Heart right ventricle (tissue), 16 donors: ENCODE measurements around the gene GPR55. TPM values are rescaled to one million over a fixed set of nuclear protein-coding genes. Genes with fewer than 3 reads are reported as not detected.

Source experiments
- ATAC-seq, 8 donors: fragments of 200-7000 bp; cut with Tn5 transposase; one replicate each; pipeline ENCODE4 v1.9.1; 2020; ENCODE audit warnings: mild to moderate bottlenecking in 8 of 8, moderate library complexity in 8 of 8, moderate number of reproducible peaks in 1 of 8
- DNase-seq, 2 donors: peaks; one replicate each; pipeline ENCODE4 v3.0.0-alpha.2; 2020
- H3K27ac ChIP-seq, 10 donors: fragments of 200-600 bp; sonication (generic) in 2 of 10; one replicate each; pipeline versions ENCODE4 v1.5.0 to v1.8.0; 2020 to 2022; ENCODE audit warnings: mild to moderate bottlenecking in 3 of 10
- H3K27me3 ChIP-seq, 7 donors: fragments of 200-600 bp; one replicate each; pipeline ENCODE4 v1.8.0; 2021 to 2022; ENCODE audit warnings: mild to moderate bottlenecking in 2 of 7
- H3K36me3 ChIP-seq, 9 donors: fragments of 200-600 bp; sonication (generic) in 1 of 9; one replicate each; pipeline versions ENCODE4 v1.5.0 to v1.8.0; 2020 to 2022; ENCODE audit warnings: mild to moderate bottlenecking in 2 of 9
- H3K4me1 ChIP-seq, 9 donors: fragments of 200-600 bp; sonication (generic) in 1 of 9; one replicate each; pipeline versions ENCODE4 v1.5.0 to v1.8.0; 2020 to 2022; ENCODE audit warnings: mild to moderate bottlenecking in 4 of 9
- H3K4me3 ChIP-seq, 10 donors: fragments of 200-600 bp; sonication (generic) in 2 of 10; one replicate each; pipeline versions ENCODE4 v1.5.0 to v1.8.0; 2020 to 2022; ENCODE audit warnings: mild to moderate bottlenecking in 7 of 10, moderate library complexity in 2 of 10
- H3K9me3 ChIP-seq, 11 donors: fragments of 200-600 bp in 10 of 11; sonication (generic) in 2 of 11; one replicate each; pipeline versions ENCODE4 v1.5.0 to v1.8.0; 2013 to 2022; ENCODE audit warnings: mild to moderate bottlenecking in 2 of 11, control low read depth in 1 of 11, moderate library complexity in 1 of 11
- WGBS, 2 donors: extraction: QIAGEN DNeasy Blood & Tissue Kit; methylation state at CpG; one replicate each; pipeline ENCODE4 v1.1.7; 2013; ENCODE audit warnings: inconsistent platforms in 1 of 2; 5-methylcytosine and 5-hydroxymethylcytosine counted together
- intact Hi-C, 10 donors: fragments of 100-400 bp; cut with DNase I; formaldehyde crosslinking; loops; one replicate each; pipeline versions ENCODE4 v1.11.1 to v1.14.2; 2022
- polyA plus RNA-seq, 2 donors: library from polyadenylated mRNA; stranded (reverse); fragments of 200-250 nt; gene quantifications; one replicate each; pipeline ENCODE4 v1.2.3, GENCODE V29; 2013
- total RNA-seq, 10 donors: library from RNA; stranded (reverse); fragmentation: NEBNext Ultra II Directional in 3 of 10; extraction: Animal tissue kit (Norgen Biotek cat#: 25700) in 3 of 10; gene quantifications; one replicate each; pipeline versions ENCODE4 v1.2.1 to v1.2.4, GENCODE V29; 2021 to 2023
- TF ChIP-seq, protein P1 (sequence below), 9 donors: fragments of 200-600 bp; sonication (generic) in 2 of 9; IDR thresholded peaks; one replicate each; pipeline versions ENCODE4 v1.5.0 to v1.8.0; 2021 to 2022; ENCODE audit warnings: antibody characterized with exemption in 9 of 9, mild to moderate bottlenecking in 5 of 9, moderate library complexity in 1 of 9
- donor health status: Arrhythmogenic right ventricular cardiomyopathy.
- donor health status: ischemic (EF 13 %, LVEDD 7.1; RV severe dilation, severe dysfunction).
- donor health status: healthy with polysubstance abuse.
- donor health status: DM: no; HTN: yes; CAD: no.
- donor health status: DM: no; HTN: no; CAD: no.
- donor health status: ischemic (EF 25% LVEDD 6.9; RV normal size, moderate dysfunction).
- donor health status: ischemic (EF 25% LVEDD 5.7; RV mildly dilated, moderate dysfunction).
- donor health status: healthy.
- donor health status: DM: yes; HTN: yes; CAD: no.
- donor health status: Ischemic cardiomyopathy.
- donor health status: ischemic (EF 35%, LVEDD 5.7; RV mildly dilated, moderate dysfunction).
- donor health status: nonischemic (EF 11% LVEDD 7.7; RV severe dilation, severe dysfunction).
- donor health status: DM: yes; HTN: yes; CAD: no.
- donor health status: PGD.
- donor health status: ischemic (EF 29% LVEDD 5.4; RV normal size, mild dysfunction).
- donor health status: nonischemic (EF 23%, LVEDD 6.1; RV moderate dilation, normal function).

GPR55 gene
- total and polyA plus RNA-seq, 12 donors: 0.01 to 0.42 TPM; not detected in 10

DNA sequence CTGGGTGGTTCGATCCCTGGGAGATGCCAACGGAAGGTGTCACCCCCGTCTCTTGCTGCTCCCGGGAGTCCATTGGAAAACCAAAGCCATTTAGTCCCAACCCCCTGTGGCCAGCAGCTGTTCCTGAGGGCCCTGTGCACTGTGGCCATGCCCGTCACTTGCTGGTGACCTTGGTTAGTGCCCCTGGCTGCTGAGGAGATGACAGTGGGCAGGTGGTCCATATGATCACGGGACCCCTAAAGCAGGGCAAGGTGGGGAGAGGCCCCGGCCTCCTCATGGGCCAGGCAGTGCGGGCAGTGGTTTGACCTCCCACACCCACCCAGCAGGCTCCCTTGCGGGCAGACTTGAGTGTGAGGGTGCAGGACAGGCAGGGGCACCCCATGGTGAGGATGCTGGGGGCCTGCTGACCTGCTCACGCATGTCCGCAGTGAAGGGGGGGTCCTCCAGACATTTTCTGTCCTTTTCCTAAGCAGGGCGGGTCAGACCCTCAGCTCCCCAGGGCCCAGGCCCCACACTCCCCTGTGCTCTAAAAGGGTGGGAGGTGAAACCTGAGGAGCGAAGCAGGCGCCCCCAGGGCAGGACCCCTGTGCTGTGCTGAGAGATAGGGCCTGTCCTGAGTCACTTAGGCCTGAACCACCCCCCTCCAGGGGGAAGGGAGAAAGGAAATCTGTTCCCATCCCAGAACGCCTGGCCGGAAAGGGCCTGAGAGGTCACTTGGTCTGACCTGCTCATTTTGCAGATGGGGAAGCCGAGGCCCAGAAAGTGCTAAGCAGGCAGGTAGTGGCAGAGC, 53.5 kb downstream of the GPR55 start:
- no peaks in the 10 kb centered on the region for H3K9me3 ChIP-seq
- DNase-seq (no peak), ATAC-seq (peak in 1 of 8 donors; percentile 32)
- H3K4me1 ChIP-seq: peaks cover 0 to 63% (median 32%) of the 10 kb centered on the region in 9 donors
- intact Hi-C loops: no loop called here
- peak overlapping the region in 2 of 10 donors; percentile 41 to 50 for H3K27ac ChIP-seq
- no peak overlapping the region for H3K4me3 ChIP-seq
- 80 to 86% methylated on average over 17 of the region's 17 CpGs for WGBS, 2 donors
- TF ChIP-seq, protein P1, sequence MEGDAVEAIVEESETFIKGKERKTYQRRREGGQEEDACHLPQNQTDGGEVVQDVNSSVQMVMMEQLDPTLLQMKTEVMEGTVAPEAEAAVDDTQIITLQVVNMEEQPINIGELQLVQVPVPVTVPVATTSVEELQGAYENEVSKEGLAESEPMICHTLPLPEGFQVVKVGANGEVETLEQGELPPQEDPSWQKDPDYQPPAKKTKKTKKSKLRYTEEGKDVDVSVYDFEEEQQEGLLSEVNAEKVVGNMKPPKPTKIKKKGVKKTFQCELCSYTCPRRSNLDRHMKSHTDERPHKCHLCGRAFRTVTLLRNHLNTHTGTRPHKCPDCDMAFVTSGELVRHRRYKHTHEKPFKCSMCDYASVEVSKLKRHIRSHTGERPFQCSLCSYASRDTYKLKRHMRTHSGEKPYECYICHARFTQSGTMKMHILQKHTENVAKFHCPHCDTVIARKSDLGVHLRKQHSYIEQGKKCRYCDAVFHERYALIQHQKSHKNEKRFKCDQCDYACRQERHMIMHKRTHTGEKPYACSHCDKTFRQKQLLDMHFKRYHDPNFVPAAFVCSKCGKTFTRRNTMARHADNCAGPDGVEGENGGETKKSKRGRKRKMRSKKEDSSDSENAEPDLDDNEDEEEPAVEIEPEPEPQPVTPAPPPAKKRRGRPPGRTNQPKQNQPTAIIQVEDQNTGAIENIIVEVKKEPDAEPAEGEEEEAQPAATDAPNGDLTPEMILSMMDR (IDR thresholded peaks at IDR 0.05): no peak
- H3K36me3 ChIP-seq: peaks cover 0 to 12% (median 0%) of the 10 kb centered on the region in 9 donors
- peaks cover 0 to 2% (median 0%) of the 10 kb centered on the region in 7 donors for H3K27me3 ChIP-seq

DNA sequence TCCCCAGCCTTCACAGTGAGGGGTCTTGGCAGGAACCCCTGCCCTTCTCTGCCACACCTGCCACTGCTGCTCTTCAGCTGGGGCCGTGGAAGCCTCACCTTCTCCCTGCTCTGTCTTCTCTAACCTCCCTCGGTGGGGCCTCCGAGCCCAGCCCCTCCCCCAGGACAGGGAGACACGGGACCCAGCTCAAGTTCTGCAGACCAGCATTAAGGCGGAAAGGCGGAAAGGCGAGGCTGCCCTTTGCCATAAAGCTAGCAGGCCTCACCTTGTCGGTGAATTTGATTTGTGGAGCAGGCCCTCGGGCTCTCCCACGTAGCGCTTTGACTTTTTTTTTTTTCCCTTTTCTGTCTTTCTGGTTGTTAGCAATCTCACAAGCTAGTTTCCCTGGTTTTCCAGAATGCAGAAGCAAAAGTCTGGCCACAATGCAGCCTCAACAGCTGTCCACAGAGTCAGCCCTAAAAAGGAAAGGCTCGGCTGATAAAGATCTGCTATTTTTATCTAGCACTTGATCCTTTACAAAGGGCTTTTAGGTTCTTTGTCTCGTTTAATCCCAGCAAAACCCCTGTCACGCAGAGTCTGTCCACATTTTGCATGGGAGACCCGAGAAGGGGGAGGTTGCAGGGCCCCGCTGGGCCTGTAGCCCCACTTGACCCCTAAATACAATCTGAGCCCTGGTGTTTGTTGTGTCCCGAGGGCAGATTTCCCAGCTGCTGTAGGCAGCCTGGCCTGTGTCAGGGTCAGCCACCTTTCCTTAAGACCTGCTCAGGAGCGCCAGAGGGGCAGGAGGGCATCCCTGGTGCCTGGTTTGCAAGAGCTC, 54.3 kb downstream of the GPR55 start:
- Histone ChIP-seq H3K4me1 (peaks cover 0 to 71% (median 39%) of the 10 kb centered on the region in 9 donors), H3K27ac (peak overlapping the region in 4 of 10 donors; percentile 4 to 50 (median 26))
- ATAC-seq: peak in 1 of 8 donors; percentile 35

DNA sequence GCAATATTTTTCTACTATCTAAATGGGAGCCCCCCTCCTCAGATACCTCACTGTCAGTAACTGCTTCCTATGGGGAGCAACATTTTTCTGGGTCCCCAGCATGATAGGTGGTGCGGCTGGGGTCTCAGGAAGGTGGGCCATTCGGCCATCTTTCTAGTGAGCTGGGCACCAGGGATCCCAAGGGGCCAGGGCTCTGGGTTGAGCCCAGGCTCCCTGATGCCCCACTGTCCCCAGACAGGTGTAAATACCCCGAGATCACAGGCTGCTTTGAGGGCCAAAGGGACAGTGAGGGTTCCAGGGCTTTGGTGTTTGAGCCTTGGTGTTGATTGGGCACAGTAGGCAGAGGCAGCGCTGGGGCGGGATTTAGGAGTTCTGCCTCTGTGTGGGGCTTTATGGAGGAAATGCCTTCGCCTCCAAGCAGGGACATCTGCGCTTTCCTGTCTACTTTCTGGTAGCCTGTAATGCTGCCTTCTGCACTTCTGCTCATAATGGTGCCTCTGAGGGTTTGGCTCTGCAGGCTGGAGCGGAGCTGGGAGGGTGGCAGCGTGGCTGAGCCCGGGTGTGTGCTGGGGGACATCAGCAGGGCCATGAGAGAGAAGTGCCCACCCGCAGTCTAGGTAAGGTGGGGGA, 55.0 kb downstream of the GPR55 start:
- H3K27ac ChIP-seq: peak overlapping the region in 4 of 10 donors; percentile 4 to 50 (median 26)
- no peak for ATAC-seq

More for the DNA sequence above, 54.3 kb downstream of the GPR55 start:
- H3K27me3 ChIP-seq: peaks cover 0 to 10% (median 0%) of the 10 kb centered on the region in 7 donors
- WGBS, 2 donors: 60 to 61% methylated on average over 18 of the region's 18 CpGs
- intact Hi-C loops: no loop called here
- H3K36me3 ChIP-seq: peaks cover 0 to 4% (median 0%) of the 10 kb centered on the region in 9 donors
- no peaks in the 10 kb centered on the region for H3K9me3 ChIP-seq
- TF ChIP-seq, protein P1 (IDR thresholded peaks at IDR 0.05): no peak
- no peak overlapping the region for H3K4me3 ChIP-seq
- DNase-seq: no peak

More for the DNA sequence above, 55.0 kb downstream of the GPR55 start:
- DNase-seq: no peak
- Histone ChIP-seq H3K36me3 (no peaks in the 10 kb centered on the region), H3K27me3 (peaks cover 0 to 17% (median 2%) of the 10 kb centered on the region in 7 donors), H3K4me3 (no peak overlapping the region), H3K4me1 (peaks cover 2 to 78% (median 39%) of the 10 kb centered on the region in 9 donors), H3K9me3 (no peaks in the 10 kb centered on the region)
- intact Hi-C loops: no loop called here
- TF ChIP-seq, protein P1 (IDR thresholded peaks at IDR 0.05): no peak
- WGBS, 2 donors: 70 to 91% methylated on average over 11 of the region's 11 CpGs
